ELF-1 (cell line): ENCODE data around the gene RIPK4.

ENCODE experiments used
- DNase-seq: peaks from one replicate; pipeline ENCODE4 v3.0.0-alpha.2; 2016; ENCODE audit warnings: low read depth, low spot score

RIPK4 gene

DNA sequence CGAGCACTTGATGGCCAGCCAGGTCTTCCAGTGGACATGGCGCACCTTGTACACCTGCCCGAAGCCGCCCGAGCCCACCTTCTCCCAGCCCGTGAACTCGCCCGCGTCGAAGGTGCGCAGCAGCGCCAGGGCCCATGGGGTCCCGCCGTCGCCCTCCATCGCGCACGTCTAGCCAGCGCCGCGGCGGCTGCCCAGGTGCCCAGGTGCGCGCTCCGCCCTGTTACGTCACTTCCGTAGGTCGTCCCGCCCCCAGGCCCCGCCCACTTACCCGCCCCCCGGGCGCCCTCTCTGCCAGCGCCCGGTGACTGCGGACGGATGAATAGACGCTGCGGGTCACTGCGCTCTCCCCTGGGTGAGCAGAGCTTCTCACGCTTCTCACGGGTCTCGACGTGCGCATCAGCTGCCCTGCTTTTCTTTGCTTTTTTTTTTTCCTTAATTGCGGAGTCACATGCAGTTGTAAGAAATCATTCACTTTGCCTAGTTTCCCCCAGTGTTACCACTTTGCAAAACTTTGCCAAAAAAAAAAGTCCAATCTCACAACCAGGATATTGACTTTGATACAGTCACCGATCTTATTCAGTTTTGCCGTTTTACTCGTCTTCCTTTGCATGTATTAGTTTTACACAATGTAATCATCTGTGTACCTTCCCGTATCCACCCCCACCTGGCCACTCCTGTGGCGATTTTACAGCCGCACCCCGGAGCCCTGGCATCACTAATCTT lies at the start of gene RIPK4:
Gene RIPK4 (minus strand): TSS at position 170 of the 723 bp plus-strand sequence. CDS start 11 bp downstream, at position 159.
- peak; percentile 69 for DNase-seq

GRCh38 chr21:41815652-41816582 lies 49.1 kb upstream of the RIPK4 start:
- DNase-seq = no peak

DNA sequence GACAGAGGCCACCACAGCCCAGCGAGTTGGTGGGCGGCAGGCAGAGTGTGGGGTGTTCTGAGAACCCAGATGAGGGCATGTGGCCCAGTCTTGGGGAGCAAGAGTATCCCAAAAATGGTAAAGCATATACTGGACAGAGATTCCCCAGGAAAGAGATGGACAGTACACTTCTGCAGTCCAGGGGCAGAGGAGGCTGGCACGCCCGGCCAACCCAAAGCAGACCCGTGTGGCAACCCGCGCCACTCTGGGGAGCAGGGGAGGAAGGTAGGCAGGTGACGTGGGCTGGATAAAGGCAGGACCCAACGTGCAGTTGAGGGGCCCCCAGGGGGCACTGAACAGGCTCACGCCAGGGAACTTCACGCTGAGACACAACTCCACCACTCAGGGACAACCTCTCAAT lies 46.4 kb upstream of the RIPK4 start:
- no peak for DNase-seq

DNA sequence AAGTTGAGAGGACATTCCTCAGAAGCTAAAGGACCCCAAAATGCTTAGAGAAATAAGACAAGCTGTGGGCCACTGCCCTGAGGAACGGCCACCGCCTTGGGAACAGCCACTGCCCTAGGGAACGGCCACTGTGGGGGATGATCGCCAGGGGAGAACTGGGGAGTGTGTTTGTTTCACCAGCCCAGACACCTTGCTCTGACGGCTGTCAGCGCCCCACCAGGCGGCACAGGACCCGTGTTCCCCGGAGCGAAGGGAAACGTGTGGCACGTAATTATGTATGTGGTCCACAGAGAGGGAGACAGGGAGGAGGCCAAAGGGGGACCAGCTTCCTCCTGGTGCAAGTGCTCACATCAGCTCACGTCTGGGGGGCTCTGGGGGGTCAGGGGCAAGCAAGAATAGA lies 45.8 kb upstream of the RIPK4 start:
- no peak for DNase-seq

- no peak for DNase-seq
These were observed 43.7 kb upstream of the RIPK4 start for GRCh38 chr21:41810597-41810932.

DNA sequence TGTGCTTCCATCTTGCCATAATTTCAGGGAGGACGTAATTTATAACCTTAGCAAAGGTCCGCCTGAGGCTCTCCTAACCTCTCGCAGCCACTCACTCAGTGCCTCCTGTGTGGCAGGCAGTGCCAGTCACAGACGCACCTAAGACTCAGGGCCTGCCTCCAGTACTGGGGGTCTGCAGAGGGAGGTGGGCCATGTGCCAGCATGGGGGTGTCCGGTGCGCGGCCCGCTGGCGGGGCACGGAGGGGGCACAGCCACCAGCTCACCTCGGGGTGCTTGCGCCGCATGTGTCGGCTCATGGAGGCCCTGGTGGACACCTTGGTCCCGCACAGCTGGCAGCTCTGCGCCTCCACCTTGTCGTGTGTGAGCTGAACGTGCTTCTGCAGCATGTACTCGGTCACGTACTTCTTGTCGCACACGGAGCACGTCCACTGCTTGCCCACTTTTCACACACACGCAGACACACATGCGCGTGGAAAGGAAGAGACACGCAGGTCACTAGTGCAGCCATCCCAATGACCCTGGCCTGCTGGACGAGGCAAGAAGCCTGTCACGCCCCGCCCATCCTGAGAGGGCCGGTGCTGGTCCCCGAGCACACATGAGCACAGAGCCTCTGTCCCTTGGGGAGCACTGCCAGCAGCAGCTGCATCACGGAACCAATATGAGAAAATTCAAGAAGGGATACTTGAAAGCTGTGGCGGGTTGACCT lies 43.2 kb upstream of the RIPK4 start:
- no peak for DNase-seq

DNA sequence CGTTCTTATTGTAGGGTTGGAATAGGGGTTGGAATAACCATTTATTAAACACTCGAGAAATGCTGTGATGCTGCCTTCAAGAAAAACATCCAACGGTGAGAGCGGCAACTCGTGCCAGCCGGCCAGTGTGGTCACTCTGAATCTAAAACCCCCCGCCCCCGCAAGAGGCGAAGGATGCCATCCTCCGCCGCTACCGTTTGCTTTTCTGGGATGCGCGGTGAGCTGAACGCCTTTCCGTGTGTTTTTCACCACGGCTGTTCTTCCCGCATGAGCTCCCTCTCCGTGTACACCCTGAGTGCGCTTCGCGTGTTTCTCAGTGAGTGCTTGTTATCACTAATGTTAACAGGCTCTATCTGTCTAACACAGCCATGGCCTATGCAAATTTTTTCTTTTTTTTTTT lies 42.0 kb upstream of the RIPK4 start:
- DNase-seq = no peak

GRCh38 chr21:41808094-41808493 lies 41.2 kb upstream of the RIPK4 start:
- no peak for DNase-seq

GRCh38 chr21:41806773-41807172 lies 39.9 kb upstream of the RIPK4 start:
- DNase-seq = no peak

DNA sequence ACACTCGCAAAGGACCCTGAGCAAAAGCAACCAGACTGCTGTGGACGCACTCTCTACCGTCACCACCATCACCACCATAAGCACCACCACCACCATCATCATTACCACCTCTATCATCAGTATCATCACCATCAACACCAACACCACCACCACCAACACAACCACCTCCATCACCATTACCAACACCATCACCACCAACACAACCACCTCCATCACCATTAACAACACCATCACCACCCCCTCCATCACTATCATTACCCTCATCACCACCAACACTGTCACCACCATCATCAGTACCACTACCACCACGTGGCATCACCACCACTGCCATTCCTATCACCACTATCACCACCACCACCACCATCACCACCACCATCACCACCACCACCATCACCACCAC lies 38.8 kb upstream of the RIPK4 start:
- no peak for DNase-seq

DNA sequence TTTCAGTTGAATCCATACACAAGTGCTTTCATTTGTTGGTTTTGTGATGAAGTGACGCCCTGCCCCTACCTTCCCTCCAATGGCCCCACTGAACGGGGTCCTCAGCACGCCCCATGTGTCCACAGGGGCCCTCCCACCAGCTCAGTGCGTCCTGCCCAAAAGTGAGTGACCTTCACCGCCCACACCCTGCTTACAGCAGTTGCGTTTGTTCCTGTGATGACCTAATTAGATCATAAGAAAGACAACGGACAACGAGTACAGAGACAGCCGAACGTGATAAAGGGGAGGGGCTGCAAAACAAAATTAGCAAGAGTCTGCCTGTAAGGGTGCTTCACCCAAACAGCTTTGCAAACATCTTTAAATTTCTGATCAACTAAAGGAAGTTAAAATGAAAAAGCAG lies 38.2 kb upstream of the RIPK4 start:
- DNase-seq = no peak

- DNase-seq = no peak
These were observed 37.5 kb upstream of the RIPK4 start for GRCh38 chr21:41804381-41804780.

DNA sequence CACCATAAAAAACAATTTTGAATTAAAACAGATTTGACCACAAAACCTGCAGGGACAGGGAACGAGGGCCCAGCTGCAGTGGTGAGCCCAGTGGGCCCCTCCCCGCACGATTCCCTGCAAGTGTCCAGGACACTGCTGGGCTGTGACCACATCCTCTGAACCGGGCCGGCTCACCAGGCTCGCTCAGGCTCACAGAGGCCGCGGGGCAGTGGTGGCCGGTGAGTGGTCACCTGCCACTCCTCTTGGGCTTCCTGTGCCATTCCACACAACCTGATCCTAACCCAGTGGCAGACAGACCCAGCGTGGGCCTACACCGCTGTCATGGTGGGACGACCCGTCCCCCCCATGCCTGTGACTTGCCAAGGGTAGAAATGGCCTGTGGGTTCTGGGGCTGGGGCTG lies 36.5 kb upstream of the RIPK4 start:
- DNase-seq = no peak

DNA sequence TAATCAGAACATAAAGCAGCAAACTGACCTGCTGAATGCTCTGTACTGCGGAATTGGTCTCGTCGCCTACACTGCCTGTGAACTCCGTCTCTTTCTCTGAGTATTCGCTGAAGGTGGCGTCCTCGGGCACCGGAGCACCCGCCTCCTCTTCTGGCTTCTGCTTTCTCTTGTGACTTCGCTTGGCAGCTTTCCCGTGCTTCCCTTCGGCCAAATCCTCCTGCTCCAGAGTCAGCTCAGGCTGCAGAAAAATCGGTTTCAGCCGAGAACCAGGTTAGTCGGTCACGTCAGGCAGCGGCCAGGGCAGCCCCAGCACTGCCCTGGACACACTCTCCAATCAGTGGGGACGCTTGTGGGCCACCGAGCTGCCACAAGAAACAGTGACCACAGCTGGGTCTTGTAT lies 35.8 kb upstream of the RIPK4 start:
- DNase-seq = no peak

DNA sequence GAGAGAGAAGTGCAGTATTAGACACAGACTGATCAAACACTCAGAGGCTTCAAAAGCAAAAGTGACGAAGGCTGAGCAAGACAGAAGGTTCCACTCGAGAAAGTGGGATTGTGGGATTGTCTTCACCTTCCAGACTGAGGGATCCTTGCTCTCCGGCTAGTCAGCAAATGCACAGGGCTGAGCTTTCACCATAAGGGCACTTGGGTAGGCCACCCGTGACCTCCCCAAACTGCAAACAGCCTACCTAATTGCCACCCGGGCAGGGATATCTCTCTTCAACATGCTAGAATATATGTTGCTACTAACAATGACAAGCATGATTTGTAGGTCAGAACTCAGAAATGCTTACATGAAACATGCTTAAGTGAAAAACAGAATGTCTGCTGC lies 35.3 kb upstream of the RIPK4 start:
- DNase-seq = no peak

DNA sequence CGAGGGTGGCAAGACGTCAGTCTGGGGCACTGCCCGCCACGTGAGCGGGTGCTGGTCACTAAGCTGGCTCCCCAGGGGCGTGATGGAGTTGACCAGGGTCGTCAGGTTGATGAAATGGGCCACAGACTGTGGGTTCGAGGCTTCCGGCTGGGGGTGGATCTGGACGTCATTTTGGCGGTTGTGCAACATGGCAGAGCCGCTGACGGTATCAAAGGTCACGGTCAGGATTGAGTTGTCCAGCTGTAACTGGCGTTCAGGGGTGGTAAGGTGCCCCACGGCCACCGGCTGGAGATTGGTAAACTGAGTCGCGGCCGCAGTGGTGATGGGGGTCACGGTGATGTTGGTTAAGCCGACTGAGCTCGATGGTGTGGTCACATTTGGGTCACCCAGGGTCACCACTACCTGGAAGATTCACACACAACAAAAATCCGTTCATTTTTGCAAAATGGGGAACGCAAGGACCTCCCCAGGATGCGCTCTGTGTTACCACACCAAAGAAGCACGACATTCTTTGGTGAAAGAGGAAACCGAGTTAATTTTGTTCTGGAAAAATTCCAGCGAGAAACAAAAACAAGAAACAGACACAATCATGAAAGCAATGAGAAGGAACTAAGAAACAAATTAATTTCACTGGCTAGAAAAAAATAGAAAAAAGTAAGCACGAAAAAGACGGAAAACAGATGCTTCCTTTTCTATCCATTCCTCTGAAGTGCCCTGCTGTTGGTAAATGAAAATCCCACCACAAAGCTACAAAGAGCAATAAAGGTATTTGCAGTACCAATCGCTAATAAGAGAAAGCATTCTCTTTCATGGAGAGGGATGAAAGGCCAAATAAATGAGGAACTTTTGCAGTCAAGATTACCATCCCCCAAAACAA lies 34.7 kb upstream of the RIPK4 start:
- DNase-seq = no peak

DNA sequence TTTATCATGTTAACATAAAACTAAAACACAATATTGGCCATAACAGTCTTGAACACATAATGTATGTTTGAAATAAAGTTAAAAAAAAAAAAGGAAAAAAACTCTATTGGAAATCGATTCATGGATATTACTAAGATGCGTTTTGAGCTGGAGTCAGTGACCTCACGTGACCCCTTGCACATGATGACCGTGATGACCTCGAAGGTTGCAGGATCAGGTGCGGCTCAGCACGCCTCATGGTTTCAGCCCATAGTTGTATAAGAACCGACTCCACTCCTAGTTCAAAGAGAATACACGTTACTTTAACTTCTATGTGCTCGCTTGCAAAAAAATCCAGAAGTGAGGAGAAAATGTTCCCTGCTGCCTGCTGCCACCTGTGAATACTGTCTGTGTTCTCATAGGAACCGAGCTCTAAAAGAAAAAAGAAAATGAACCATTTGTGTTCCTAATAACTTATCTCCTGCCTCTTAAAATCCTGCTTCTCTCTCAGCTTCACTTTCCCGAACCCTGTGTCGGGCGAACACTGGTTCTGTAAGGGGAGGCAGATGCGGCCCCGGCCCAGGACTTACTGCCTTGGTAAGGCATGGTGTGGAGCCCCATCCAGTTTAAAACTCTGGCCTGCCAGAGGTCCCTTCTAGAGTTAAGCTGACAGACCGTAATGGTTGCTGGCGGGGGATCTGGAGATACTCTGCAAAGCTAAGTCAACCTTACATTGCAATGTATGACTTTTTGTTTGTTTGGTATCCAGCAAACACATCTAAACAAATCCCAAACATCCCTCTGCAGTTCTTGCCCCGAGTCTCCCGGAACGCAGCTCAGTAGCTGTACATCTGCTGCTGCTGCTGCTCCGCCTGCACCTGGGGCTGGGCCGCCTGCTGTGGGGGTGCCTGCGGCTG lies 33.8 kb upstream of the RIPK4 start:
- DNase-seq = no peak

- DNase-seq = no peak
These were observed 32.9 kb upstream of the RIPK4 start for GRCh38 chr21:41799763-41800162.

GRCh38 chr21:41798326-41798725 lies 31.5 kb upstream of the RIPK4 start:
- DNase-seq = no peak

- DNase-seq = no peak
These were observed 29.7 kb upstream of the RIPK4 start for GRCh38 chr21:41796476-41797080.
